HG02759 (cell line): ENCODE measurements around the gene ANKRD13B.
"Not testable (repeated sequence)": the region's sequence is repeated elsewhere in the genome, so short reads cannot be mapped to it uniquely, and the experiment has no call there.

Experiments used
- ATAC-seq: cut with Tn5 transposase; IDR thresholded peaks from one replicate; pipeline ENCODE4 v1.9.1; 2021; ENCODE audit warnings: mild to moderate bottlenecking, moderate library complexity; ENCODE audit not compliant: unreplicated experiment

Gene ANKRD13B

DNA sequence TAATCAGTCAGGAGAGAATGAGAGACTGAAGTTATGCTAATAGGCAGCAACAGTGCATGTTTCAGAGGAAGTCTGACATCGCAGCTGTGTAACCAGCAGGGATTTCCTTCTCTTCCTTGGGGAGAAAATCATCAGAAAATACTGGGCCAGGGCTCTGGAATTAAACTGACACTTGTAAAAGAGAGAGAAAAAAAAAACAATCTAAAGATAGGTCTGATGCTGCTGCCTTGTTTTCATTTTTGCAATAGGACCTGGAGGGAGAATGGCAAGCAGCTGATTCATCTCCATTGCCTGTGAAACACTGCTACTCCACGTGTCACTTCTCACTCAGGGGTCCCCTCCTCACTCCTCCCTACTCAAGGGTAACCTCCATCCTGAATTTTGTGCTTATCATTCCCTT, 47.5 kb downstream of the ANKRD13B start:
- ATAC-seq = no peak

DNA sequence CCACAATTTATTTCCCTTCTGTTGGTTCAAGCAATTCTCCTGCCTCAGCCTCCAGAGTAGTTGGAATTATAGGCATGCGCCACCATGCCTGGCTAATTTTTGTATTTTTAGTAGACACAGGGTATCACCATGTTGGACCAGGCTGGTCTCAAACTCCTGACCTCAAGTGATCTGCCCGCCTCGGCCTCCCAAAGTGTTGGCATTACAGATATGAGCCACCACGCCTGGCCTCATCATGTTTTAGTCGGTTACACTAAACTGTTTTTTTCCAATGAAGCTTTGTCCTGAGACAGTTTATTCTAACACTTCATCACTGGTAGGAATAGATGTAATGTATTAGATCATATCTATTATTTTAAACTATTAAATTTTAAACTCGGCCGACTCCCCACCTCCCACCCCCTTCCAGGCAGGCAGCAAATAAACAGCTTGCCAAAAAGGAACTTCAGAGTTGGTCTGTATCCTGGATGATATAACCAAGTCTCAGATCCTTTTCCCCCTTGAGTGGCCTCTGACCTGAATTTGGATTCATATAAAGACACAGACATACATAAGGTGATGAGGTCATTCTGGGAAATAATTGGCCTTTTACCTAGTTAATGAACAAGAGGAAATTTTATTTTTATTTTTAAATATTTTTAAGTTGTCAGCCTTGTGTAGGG, 48.2 kb downstream of the ANKRD13B start:
- no peak for ATAC-seq

DNA sequence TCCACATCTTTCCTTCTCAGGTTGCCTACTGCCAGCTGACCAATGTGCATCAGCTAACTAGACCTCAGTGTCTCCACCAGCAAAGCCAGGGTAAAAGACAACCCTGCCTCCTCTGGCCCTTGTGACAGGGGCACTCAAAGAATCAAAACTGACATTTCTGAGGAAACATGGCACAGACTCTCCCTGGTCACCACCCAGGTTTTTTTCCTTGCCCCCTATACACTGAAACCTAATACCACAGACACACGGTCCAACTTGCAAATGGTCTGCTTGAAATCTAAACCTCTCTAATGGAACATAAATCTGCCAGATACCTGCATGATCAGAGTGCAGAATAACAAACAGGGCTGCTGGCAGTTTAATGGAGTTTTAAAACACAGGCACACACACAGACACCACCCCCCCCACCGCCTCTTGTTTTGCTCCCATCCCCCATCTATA, 49.3 kb downstream of the ANKRD13B start:
- ATAC-seq = no peak

DNA sequence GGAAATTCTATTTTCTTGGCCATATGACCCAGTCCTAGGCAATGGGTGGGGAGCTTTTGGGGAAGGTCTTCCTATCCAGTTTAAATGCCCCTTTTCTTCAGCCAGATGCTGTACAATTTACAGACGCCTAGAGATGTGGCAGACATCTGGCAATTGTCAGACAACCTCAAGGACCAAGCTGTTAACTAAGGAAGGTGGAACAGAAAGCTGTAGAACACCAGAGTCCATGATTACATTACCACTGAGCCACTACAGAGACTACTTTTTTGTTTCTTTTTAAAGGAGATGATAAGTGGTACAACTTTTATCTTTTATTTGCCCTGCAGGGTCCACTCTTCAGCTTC, 50.9 kb downstream of the ANKRD13B start:
- no peak for ATAC-seq

DNA sequence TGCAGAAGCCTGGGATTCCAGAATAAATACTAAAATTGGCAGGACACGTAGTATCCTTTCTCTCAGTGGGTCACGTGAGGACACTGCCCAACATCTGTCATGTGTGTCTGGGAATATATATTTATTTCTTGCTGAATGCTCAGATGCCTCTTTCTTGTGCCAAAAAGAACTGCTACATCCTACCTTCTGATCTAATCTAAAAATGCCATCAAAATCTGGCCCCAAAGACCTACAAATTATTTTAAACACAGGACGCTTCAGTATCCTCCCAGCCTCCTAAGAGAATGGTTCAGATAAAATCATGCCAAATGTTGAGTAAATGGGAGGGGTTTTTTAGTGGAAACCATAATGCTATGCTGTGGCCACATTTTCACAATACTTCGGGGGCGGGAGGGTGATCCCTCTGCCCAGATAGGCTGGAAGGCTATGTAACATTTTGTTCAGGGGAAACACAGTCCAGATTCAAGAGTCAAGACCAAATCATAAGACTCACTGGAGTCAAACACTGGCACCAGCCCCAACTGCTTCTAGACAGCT, 52.7 kb downstream of the ANKRD13B start:
- ATAC-seq = no peak

DNA sequence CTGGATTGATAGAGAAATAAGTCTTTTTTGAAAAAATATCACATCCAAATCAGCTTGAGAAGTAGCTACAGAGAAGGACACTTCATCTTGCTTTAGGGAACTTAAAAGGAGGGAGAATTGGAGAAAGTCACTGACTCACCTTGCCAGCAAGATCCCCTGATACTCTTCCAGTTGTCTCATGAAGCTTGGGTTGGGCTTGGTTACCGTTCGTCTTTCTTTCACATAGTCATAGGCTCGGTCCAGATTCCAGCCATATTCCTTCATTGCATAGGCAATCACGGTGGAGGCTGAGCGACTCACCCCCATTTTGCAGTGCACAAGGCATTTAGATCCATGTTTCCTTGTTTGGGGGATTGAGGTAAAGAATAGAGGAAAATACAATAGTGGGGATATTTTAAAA, 55.1 kb downstream of the ANKRD13B start:
- ATAC-seq = no peak

DNA sequence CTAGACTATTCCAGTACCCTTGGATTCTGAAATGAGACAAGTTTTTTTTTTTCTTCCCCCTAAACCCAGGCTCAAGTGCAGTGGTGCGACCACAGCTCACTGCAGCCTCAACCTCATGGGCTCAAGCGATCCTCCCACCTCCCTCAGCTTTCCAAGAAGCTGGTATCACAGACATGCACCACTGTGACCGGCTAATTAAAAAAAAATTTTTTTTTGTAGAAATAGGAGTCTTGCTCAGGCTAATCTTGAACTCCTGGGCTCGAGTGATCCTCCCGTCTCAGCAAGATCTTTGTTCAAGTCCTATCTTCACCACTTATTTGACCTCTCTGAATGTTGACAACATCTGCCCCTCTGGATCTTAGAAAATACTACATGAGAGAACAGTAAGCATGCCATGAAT, 56.4 kb downstream of the ANKRD13B start:
- ATAC-seq = no peak

DNA sequence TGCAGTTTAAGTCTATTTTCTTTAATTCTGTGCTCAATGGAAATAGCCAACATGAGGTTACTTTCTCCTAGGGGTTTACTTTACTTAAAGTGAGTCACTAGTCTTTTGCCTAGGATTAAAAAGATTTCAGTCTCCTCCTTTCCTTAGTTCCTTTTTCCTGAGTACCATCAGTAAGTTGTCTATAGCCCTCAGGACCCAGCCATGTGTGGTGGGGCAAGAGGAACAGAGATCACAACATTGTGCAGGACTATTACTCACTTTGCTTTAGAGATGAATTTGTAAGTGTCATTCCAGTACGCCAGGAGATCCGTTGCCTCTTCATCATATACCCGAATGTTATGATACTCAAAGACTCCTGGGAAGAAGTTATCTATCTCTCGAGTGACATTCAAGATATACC, 57.5 kb downstream of the ANKRD13B start:
- ATAC-seq = no peak

DNA sequence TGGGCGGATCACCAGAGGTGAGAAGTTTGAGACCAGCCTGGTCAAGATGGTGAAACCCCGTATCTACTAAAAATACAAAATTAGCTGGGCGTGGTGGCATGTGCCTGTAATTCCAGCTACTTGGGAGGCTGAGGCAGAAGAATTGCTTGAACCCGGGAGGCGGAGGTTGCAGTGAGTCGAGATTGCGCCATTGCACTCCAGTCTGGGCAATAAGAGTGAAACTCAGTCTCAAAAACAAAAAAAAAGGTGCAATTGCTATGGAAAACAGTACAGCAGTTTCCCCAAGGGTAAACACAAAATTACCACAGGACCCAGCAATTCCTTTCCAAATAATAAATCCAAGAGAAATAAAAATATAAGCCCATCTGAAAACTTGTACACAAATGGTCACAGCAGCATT, 59.0 kb downstream of the ANKRD13B start:
- ATAC-seq = not testable (repeated sequence)

DNA sequence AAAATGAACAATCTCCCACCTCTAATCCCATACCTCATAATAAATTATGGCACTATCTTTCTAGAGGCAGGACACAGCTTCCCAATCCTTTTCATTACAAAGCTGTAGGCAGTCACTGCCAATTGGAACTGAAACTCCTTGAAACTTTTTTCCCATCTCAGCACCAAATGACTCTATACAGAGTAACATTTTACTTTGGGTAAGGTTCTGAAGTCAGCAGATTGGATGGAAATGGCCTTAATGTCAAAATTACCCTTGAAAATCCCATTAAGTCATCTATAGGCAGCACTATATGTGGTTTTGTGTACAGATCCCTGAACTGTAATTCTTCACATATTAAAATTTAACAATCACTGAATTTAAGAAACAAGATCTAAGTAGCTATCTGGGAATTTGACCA, 60.0 kb downstream of the ANKRD13B start:
- no peak for ATAC-seq

DNA sequence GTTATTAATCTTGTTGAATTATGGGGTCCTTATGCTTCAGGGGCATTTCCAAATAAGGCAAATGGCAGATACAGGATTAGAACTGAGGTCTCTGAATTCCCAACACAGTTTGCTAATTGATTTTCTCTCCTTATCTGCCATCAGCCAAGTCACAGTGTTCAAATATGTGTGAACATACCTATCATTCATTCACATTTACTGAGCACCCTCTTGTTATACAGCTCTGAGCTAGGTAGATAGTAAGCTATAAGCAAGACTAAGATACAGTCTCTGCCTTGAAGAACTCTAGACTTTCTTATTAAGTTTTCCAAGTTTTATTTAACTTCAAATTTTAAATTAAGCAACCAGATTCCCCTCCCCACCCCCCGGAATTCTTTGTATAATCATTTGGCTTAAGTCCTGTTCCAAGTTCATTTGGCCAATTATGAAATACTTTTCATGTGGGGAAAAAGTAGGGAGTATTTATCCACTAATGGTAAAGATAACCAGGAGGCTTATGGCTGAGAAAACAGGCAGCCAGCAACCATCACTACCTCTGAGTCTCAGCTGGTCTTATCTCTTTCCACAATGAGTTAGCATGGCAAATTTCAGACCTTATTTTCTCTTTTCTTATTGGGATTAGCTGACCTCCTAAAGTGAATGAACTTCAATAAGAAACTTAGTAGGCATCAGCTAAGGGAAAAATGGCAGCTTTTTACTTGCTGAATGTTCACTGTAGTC, 61.2 kb downstream of the ANKRD13B start:
- ATAC-seq = no peak

DNA sequence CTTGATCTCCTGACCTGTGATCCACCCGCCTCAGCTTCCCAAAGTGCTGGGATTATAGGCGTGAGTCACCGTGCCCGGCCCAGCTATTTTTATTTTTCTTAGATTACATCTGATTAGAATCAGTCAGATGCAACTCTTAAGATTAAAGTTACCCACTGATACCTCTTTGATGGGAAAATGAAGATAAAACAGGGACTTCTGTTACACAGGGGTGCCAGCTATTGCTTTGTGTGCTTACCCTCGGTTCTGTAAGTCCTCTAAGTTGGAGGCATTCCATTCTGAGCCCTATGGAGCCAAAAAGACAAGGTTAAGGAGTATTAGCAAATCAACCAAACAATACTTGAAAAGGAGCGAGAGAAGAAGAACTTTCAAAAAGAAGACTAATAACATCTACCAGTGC, 62.4 kb downstream of the ANKRD13B start:
- ATAC-seq = no peak

DNA sequence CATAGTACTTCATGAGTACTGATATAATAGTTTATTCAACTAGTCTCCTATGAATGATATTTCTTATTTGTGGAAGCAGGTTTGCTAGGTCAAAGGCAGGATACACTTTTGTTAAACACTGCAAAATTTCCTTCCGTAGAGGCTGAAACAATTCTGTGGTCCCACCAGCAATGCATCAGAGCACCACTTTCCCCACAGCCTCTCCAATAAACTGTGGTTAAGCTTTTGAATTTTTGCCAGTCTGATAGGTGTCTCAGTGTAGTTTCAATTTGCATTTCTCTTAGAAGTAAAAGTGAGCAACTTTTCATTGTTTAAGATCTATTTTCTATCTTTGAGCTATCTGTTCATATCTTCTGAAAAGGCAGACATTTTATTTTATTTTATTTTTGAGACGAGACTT, 66.2 kb downstream of the ANKRD13B start:
- no peak for ATAC-seq

DNA sequence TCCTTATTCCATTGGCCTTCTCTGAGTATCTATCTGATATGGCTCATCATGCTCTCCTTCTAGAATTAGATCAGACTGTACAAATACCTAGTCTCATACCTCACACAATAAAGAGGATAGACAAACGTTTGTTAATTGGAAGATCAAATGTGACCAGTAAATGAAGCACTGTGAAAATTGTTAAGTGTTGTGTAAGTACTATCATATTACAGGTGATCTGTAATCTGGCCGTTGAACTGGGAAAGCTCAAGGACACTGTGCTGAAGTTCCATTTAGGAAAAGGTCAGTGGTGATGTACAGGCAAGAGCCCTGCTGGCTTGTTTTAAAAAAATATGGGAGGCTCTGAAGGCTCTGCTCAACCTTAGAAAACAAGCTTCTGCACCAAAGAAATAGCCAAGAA, 68.3 kb downstream of the ANKRD13B start:
- no peak for ATAC-seq

DNA sequence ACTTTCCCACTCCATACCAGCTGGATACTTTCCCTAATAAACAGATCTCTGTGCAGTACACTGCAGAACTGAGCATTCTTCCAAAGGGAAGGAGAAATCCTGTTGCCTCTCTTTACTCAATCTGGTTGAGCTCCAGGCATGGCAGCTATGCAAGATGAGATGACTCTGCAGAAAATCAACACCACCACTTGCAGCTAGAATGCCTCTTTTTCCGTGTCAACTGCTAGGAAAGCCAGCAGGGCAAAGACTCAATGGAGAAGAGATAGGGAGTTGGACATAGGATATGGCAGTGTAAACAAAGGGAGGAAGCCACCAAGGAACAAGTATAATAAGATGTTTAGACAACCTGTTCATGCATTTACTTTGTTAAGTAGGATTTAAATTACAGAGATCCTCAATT, 70.2 kb downstream of the ANKRD13B start:
- no peak for ATAC-seq
